ENCODE measurements around the gene PRSS48.
"Not testable (repeated sequence)": the region's sequence is repeated elsewhere in the genome, so short reads cannot be mapped to it uniquely, and the experiment has no call there.

The PRSS48 gene

DNA sequence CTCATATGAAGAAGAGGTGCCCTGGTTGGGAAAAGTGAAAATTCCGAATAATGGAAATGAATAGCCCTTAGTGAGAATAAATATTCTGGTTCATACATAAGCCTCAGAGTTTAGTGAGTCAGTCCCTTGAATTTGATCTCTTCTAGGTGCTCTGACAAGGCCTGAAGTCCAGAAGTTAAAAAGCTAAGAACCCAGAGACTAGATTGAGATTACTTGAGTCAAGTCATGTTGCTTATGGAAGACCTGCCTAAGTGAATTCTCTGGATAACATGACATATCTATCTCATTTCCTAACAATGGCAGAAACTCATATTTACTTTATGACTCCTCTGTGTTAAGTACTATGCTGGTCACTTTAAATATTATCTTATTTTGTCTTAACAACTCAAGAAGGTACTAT lies 10.5 kb upstream of the PRSS48 start:
- no peak for DNase-seq

DNA sequence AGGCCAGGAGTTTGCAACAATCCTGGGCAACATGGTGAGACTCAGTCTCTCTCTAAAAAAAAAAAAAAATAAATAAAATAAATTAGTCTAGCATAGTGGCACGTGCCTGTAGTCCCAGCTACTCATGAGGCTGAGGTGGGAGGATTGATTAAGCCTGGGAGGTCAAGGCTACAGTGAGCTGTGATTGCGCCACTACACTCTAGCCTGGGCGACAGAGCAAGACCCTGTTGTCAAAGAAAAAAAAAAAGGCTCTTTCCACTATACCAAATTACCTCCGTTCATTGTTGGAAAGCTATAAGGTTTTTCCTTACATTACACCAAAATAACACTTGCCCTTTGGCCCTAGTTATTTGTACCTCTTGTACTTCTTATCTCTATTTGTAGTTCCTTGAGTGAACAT lies 9.9 kb upstream of the PRSS48 start:
- no peak for DNase-seq

DNA sequence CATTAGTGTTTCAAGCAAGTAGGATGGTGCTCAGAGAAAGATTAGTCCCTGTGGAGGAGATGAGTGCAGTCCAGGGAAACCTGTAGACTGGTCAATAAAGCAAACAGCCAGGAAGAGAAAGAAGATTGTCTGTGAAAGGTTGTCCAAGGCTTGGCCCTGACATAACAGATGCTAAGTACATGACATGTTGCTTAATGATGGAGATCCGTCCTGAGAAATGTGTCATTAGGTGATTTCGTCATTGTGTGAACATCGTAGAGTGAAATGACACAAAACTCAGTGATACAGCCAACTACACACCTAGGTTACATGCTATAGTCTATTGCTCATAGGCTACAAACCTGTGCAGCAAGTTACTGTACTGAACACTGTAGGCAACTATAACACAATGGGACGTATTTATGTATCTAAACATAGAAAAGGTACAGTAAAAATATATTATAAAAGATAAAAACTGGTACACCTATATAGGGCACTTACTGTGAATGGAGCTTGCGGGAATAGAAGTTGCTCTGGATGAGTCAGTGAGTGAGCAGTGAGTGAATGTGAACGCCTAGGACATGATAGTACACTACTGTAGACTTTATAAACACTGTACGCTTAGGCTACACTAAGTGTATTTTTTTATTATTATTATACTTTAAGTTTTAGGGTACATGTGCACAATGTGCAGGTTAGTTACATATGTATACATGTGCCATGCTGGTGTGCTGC lies 9.0 kb upstream of the PRSS48 start:
- no peak for DNase-seq

DNA sequence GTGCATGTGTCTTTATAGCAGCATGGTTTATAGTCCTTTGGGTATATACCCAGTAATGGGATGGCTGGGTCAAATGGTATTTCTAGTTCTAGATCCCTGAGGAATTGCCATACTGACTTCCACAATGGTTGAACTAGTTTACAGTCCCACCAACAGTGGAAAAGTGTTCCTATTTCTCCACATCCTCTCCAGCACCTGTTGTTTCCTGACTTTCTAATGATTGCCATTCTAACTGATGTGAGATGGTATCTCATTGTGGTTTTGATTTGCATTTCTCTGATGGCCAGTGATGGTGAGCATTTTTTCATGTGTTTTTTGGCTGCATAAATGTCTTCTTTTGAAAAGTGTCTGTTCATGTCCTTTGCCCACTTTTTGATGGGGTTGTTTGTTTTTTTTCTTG lies 8.1 kb upstream of the PRSS48 start:
- DNase-seq, result not testable (repeated sequence)

GRCh38 chr4:151284534-151285245 lies 7.7 kb downstream of the PRSS48 start:
- DNase-seq, result no peak

- DNase-seq, result no peak
These were observed 10.4 kb downstream of the PRSS48 start for GRCh38 chr4:151287409-151287808.

- no peak for DNase-seq
These were observed 14.5 kb downstream of the PRSS48 start for GRCh38 chr4:151291485-151291884.

- no peak for DNase-seq
These were observed 15.1 kb downstream of the PRSS48 start for GRCh38 chr4:151292038-151292437.

DNA sequence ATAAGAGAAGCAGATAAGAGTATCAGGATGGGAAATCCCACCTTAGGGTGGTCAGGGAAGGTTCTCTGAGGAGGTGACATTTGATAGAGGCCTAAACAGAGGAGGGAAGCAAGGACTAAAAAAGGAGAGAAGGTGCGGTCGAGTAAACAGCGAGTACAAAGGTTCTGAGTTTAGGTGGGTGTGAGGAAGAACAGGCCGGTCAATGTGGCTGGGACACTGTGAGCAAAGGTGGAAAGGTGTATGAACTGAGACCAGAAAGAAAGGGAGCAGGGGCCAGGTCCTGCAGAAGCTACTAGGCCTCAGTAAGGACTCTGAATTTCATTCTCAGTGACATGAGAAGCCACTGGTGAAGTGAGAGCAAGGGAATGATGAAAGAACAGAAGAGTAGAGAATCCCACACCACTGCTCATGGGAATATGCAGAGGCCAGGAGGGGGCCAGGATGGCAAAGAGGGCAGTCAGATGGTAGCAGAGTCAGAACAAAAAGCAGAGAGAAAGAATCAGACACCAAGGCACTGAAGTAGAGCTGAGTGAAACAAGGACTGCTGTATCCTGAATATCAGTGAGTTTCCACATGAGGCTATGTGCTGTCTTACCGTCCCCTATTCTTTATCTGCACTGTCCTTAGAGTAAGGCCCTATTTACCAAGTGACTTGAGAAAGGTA lies 18.0 kb downstream of the PRSS48 start:
- DNase-seq, result no peak

GRCh38 chr4:151296227-151296626 lies 19.3 kb downstream of the PRSS48 start:
- DNase-seq, result no peak

- DNase-seq, result no peak
These were observed 20.2 kb downstream of the PRSS48 start for GRCh38 chr4:151297170-151297569.

- DNase-seq, result no peak
These were observed 25.5 kb downstream of the PRSS48 start for GRCh38 chr4:151302432-151302831.

DNA sequence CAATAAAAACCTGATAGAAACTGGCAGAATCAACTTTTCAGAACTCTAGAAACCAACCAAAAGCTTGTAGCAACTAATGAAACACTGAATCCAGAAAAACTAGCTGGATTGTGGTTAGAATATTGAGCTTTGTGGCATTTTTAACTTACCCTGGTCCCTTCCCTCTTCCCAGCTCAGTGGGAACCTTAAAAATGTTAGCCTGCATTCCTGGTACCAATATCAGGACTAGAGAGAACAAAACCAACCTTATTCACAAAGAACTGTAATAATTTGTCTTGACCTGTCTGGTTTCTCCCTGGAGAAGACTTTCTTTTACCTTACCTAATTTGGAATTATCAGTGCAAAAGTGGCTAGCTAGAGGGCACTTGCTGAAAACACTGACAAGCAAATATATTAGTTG lies 27.3 kb downstream of the PRSS48 start:
- no peak for DNase-seq

DNA sequence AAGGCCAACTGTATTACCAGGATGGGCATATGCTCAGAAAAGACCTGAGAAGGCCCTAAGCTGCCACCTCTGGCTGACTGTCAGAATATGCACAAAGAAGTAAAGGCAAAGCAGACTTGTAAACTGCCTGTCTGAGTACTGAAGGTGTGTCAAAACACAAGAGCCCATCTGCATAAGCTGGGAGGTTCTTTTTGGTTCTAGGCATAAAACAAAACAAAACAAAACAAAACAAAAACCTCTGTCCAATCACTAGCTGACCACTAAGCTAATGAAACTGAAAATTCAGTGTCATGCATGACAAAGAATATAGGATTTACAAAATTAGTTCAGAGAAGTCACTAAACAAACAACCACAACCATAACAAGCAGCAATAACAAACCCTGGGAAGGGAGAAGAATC lies 27.8 kb downstream of the PRSS48 start:
- DNase-seq, result no peak

DNA sequence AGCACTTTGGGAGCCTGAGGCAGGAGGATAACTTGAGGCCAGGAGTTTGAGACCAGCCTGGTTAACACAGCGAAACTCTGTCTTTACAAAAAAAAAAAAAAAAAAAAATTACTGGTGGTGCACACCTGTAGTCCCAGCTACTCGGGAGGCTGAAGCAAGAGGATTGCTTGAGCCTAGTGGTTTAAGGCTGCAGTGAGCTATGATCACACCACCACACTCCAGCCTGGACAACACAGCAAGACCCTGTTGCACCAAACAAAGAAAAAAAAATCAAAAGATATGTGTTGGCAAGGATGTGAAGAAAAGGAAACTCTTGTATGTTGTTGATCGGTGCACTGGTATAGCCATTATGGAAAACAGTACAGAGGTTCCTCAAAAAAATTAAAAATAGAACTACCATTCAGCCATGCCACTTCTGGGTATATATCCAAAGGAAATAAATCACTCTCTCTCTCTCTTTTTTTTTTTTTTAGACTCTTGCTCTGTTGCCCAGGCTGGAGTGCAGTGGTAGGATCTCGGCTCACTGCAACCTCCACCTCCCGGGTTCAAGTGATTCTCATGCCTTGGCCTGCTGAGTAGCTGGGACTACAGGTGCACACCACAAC lies 33.3 kb downstream of the PRSS48 start:
- no peak for DNase-seq

GRCh38 chr4:151313306-151314009 lies 36.5 kb downstream of the PRSS48 start:
- DNase-seq, result no peak

- DNase-seq, result no peak
These were observed 37.0 kb downstream of the PRSS48 start for GRCh38 chr4:151314010-151314355.

DNA sequence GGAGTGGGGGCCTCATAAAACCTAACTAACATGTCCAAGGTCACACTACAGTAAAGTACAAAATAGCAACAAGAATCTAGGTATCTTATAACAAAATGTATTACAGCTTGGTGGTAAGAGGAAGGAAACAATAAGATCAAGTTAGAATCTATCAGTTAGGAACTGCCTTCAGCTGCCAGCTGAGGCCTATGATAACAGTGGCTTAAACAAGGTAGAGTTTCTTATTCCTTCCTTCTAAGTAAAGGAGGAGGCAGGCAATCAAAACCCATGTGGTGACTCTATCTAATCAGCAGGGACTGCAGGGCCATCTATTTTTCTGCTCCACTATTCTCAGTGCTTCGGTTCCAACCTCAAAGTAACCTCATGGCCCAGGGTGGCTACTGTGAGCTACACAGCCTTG lies 37.5 kb downstream of the PRSS48 start:
- DNase-seq, result no peak

DNA sequence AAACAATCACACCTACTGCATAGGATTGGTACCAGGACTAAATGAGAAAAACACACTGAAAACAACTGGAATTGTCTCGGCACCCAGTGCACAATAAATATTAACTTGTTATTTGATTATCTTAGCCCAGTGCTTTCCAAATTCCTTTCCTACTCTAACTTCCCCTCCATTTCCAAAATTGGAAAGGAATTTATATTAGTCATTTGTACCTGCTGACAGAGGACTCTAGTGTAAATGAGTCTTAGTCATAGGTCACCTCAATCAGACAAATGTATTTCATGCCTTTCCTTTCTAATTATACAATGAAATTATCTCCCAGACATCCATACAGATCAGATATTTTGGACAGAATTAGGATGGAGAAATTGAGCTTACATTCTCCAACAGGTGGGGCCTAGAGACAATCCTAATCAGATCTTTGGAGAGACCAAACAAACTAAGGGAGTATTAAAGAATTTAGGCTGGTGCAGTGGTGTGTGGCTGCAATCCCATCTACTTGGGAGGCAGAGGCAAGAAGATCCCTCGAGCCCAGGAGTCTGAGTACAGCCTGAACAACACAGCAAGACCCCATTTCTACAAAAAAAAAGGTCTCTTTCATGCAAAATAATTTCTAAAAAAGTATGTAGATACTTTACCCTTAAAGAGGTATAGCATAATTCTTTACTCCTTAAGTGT lies 38.4 kb downstream of the PRSS48 start:
- no peak for DNase-seq

GRCh38 chr4:151316645-151317044 lies 39.7 kb downstream of the PRSS48 start:
- DNase-seq, result no peak

DNA sequence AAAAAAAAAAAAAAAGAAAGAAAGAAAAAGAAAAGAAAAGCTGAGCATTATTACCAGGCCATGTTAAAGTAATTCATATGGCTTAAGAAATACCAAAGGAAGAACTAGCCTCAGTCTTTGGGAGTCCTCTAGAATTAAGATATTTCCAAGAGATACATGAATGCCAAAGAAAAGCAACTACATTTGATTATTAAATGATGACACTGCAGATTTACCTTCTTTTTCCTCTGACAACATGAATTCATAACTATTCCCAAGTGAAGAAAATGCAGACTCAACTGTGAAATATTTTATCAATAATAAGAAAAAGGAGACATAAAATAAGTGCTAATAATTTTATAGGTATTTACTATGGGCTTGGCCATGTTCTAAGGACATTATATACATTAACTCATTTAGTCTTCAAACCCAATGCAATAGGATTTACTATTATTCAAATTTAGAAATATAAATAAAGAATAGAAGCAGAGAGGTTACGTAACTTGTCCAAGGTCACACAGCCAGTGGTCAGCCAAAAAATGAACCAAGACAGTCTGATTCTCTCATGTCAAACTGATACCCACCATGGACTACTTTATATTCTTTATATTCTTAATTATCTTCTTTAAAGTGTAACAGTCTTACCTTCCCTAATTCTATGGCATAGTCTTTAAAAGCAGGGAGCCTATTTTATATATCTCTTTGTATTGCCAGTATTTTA lies 41.5 kb downstream of the PRSS48 start:
- no peak for DNase-seq

DNA sequence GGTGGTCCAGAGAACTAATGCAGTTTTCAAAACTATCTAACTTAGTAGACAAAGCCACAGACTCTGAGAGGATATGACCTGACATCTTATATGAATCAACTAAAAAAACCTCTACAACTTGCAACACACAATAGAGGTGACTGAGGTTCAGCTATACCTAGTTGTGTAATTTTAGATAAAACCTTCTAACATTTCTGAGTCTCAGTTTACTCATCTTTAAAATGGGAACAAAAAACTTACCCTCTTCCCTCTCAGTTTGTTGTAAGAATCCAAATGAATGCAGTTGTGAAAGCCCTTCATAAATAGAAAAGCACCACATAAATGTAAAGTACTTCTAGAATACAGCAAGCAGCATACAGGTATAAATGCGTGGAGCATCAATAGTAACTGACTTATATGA lies 42.5 kb downstream of the PRSS48 start:
- no peak for DNase-seq

All from suppressor macrophage treated with lipopolysaccharide for 4 hours (primary cell).